Aorta (tissue), 5 donors: ENCODE measurements around the gene DPT. TPM values are rescaled to one million over a fixed set of nuclear protein-coding genes. Genes with fewer than 3 reads are reported as not detected.

Experiments used
- ATAC-seq: fragments of 200-7000 bp; cut with Tn5 transposase; one replicate; pipeline ENCODE4 v1.9.1; 2022; ENCODE audit warnings: moderate library complexity; ENCODE audit not compliant: low FRiP score
- DNase-seq, 2 donors: peaks; one replicate each; pipeline ENCODE4 v3.0.0-alpha.2; 2020
- H3K27ac ChIP-seq, 2 donors: one replicate each; pipeline ENCODE4 v1.5.1; 2013; ENCODE audit warnings: low read length in 2 of 2, mild to moderate bottlenecking in 2 of 2, moderate library complexity in 2 of 2, control low read depth in 1 of 2, inconsistent platforms in 1 of 2, low read depth in 1 of 2
- H3K27me3 ChIP-seq, 2 donors: one replicate each; pipeline ENCODE4 v1.6.1; 2013; ENCODE audit warnings: control low read depth in 1 of 2, low read length in 1 of 2, mild to moderate bottlenecking in 1 of 2, moderate library complexity in 1 of 2; ENCODE audit not compliant: insufficient read depth in 2 of 2, control insufficient read depth in 1 of 2
- H3K36me3 ChIP-seq, 2 donors: one replicate each; pipeline ENCODE4 v1.6.1; 2013; ENCODE audit warnings: control low read depth in 1 of 2, low read length in 1 of 2, mild to moderate bottlenecking in 1 of 2; ENCODE audit not compliant: insufficient read depth in 2 of 2, control insufficient read depth in 1 of 2
- H3K4me1 ChIP-seq, 2 donors: one replicate each; pipeline ENCODE4 v1.6.1; 2013; ENCODE audit warnings: low read length in 2 of 2, control low read depth in 1 of 2, mild to moderate bottlenecking in 1 of 2, moderate library complexity in 1 of 2; ENCODE audit not compliant: insufficient read depth in 2 of 2, control insufficient read depth in 1 of 2
- H3K4me3 ChIP-seq, 2 donors: one replicate each; pipeline ENCODE4 v1.5.1; 2013; ENCODE audit warnings: low read length in 2 of 2, control low read depth in 1 of 2, mild to moderate bottlenecking in 1 of 2
- H3K9me3 ChIP-seq: one replicate; pipeline ENCODE4 v1.6.1; 2013; ENCODE audit warnings: mild to moderate bottlenecking, low read length; ENCODE audit not compliant: control insufficient read depth
- WGBS, 2 donors: extraction: QIAGEN DNeasy Blood & Tissue Kit; methylation state at CpG; one replicate each; pipeline ENCODE4 v1.1.7; 2013; 5-methylcytosine and 5-hydroxymethylcytosine counted together
- intact Hi-C, 2 donors: fragments of 100-400 bp; cut with DNase I; formaldehyde crosslinking; loops; one replicate each; pipeline versions ENCODE4 v1.14.2 to v1.15.0; 2022
- polyA plus RNA-seq, 2 donors: library from polyadenylated mRNA; stranded (reverse); fragments of 200-250 nt; gene quantifications; one replicate each; pipeline ENCODE4 v1.2.3, GENCODE V29; 2013
- total RNA-seq, 2 donors: library from RNA; stranded (reverse); fragmentation: NEBNext Ultra II Directional; extraction: Animal tissue kit (Norgen Biotek cat#: 25700); gene quantifications; one replicate each; pipeline ENCODE4 v1.2.1, GENCODE V29; 2021
- donor health status: healthy with polysubstance abuse.
- donor health status: Bipolar disorder and iron deficiency.
- donor health status: DM: no; HTN: no; CAD: no.
- donor health status: DM: no; HTN: no; CAD: no.
- donor health status: DM: yes; HTN: yes; CAD: no.

The DPT gene
- total and polyA plus RNA-seq, 4 donors = 32.5 to 73.2 (median 48.9) TPM

DNA sequence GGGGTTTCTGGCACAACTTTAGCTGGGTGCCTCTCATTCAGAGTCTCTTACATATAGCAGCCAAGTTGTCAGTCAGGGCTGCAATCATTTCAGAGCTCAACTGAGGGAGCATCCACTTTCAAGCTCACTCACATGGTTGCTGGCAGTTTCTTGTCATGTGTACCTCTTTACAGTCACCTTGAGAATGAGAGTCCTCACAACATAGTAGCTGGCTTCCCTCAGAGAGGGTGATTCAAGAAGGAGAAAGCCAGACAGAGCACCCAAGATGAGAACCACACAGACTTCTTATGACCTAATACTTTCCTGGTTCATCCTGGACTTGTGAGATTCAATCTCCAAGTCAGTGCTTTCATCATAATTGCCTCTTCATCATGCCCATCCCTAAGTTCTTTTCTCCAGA lies 57.2 kb downstream of the DPT start:
- intact Hi-C loops = no loop called here
- no peaks in the 10 kb centered on the region for H3K36me3 ChIP-seq

DNA sequence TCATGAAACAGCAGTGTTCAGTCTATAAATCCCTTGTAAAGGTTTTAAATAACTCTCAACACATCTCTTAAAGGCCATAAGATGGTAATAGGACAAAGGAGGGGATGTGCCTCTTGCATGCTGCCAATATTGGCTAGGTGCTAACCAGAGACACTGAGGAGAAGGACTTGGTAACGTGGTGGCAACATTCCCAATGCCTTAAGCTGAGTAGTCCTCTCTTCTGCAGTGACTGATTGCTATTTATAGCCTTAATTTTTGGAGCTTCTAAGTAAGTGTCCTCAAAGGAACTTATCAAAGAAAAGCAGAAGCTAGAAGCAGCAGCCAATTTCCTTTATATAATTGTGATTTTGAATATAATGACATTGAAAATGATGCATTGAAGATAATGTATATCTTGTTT lies 63.0 kb downstream of the DPT start:
- Histone ChIP-seq H3K27ac (no peak overlapping the region), H3K4me3 (no peak overlapping the region), H3K4me1 (no peaks in the 10 kb centered on the region), H3K27me3 (no peaks in the 10 kb centered on the region), H3K36me3 (no peaks in the 10 kb centered on the region), H3K9me3 (no peaks in the 10 kb centered on the region)
- ATAC-seq = no peak
- 50 to 76% methylated on average over 1 of the region's 1 CpG for WGBS, 2 donors
- no peak for DNase-seq
- intact Hi-C loops = no loop called here

More for the DNA sequence above, 57.2 kb downstream of the DPT start:
- H3K27ac ChIP-seq = no peak overlapping the region
- ATAC-seq = no peak
- no peak overlapping the region for H3K4me3 ChIP-seq
- no peaks in the 10 kb centered on the region for H3K27me3 ChIP-seq
- H3K4me1 ChIP-seq = no peaks in the 10 kb centered on the region
- peaks cover 3% of the 10 kb centered on the region for H3K9me3 ChIP-seq
- DNase-seq = no peak

DNA sequence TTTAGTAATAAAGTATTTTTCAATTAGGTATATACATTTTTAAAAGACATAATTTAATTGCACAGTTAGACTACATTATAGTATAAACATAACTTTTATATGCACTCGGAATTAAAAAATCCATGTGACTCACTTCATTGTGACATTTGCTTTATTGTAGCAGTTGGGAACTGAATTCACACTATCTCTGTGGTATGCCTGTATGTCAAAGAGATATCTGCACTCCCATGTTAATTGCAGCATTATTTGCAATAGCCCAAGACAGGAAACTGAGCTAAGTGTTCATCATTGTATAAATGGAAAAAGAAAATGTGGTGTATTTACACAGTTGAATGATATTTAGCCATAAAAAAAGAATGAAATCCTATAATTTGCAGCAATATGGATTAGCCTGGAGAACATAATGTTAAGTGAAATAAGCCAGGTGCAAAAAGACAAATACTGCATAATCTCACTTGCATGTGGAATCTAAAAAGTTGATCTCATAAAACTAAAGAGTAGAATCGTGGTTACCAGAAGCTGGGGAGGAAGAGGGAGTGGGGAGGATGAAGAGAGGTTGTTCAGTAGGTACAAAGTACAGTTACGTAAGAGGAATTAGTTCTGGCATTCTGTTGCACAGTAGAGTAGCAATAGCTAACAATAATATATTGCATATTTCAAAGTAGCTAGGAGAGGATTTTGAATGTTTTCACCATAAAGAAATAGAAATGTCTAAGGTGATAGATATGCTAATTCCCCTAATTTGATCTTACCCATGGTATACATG lies 64.8 kb downstream of the DPT start:
- no peaks in the 10 kb centered on the region for H3K27me3 ChIP-seq
- intact Hi-C loops = no loop called here
- no peak for DNase-seq
- no peak for ATAC-seq
- WGBS, 2 donors = 50 to 51% methylated on average over 3 of the region's 3 CpGs
- H3K4me3 ChIP-seq = no peak overlapping the region
- H3K27ac ChIP-seq = no peak overlapping the region
- no peaks in the 10 kb centered on the region for H3K4me1 ChIP-seq
- no peaks in the 10 kb centered on the region for H3K36me3 ChIP-seq
- no peaks in the 10 kb centered on the region for H3K9me3 ChIP-seq

DNA sequence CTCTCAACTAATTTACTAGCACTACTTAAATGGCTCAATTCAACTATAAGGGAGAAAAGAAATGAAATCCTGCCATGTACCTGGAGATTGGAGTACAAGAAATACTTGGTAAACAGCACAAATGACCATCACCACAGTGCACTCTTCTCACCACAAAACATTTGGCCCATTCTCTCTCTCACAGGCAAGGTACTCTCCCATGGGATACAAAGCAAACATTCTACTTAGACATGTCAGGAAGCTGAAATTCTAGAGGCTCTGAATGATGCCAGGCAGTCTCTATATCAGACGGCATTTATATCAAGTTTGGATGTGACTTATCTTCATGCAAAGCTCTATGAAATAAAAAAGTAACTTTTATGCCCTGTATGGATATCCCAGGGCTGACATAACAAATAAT lies 72.5 kb downstream of the DPT start:
- intact Hi-C loops = no loop called here
- Histone ChIP-seq H3K36me3 (no peaks in the 10 kb centered on the region), H3K27ac (no peak overlapping the region), H3K27me3 (no peaks in the 10 kb centered on the region), H3K9me3 (no peaks in the 10 kb centered on the region), H3K4me3 (no peak overlapping the region), H3K4me1 (peaks cover 0 to 3% of the 10 kb centered on the region in 2 donors)
- ATAC-seq (no peak), DNase-seq (no peak)
- 24 to 28% methylated on average over 1 of the region's 1 CpG for WGBS, 2 donors

DNA sequence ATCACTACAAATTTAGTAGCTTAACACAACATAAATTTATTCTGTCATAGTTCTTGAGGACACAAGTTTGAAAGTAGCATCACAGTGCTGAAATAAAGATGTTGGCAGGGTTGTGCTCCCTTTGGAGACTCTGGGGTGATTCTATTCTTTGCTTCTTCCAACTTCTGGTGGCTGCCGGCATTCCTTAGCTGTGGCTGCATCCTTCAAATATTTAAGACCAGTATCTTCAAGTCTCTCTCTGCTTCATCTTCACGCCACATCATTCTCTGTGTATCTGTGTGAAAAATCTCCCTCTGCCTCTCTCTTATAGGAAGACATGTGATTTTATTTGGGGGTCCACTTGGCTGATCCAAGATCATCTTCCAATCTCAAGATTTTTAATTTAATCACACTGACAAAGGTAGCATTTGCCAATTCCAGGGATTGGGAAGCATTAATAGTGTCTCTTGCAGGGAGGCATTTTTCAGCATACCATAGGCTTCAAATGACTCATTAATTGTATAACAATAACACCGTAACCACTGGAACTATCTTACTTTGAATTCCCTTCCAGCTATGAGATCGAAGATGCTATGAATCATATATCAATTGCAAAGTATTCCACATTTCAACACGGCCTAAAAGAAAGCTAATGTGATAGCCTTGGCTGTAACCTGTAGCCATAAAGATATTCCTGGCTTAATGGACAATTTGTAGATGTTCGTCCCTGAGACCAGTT lies 74.6 kb downstream of the DPT start:
- H3K4me3 ChIP-seq = no peak overlapping the region
- H3K36me3 ChIP-seq = no peaks in the 10 kb centered on the region
- H3K4me1 ChIP-seq = peaks cover 0 to 3% of the 10 kb centered on the region in 2 donors
- no peak overlapping the region for H3K27ac ChIP-seq
- intact Hi-C loops = no loop called here
- no peaks in the 10 kb centered on the region for H3K27me3 ChIP-seq
- H3K9me3 ChIP-seq = no peaks in the 10 kb centered on the region
- ATAC-seq (no peak), DNase-seq (no peak)
- 94 to 96% methylated on average over 6 of the region's 6 CpGs for WGBS, 2 donors

DNA sequence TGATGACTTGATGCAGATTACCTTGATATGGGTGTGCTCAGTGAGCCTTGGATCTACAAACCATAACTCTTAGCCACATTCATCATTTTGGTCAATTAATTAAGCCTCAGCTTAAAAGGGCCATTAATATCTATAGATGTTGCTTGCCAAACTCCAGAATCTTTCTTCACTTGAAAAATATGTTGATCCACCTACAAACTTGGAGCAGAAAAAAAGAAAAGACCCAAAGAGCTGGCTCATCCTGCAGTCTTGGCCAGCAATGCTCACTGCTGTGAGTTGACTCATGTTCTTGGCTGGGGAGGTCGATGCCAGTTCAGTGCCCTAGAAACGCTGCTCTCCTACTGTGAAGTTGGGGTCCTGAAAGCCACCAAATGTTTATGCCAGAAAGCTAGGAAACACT lies 75.4 kb downstream of the DPT start:
- ATAC-seq = no peak
- H3K4me1 ChIP-seq = peaks cover 0 to 3% of the 10 kb centered on the region in 2 donors
- intact Hi-C loops = no loop called here
- 6 to 8% methylated on average over 2 of the region's 2 CpGs for WGBS, 2 donors
- H3K36me3 ChIP-seq = no peaks in the 10 kb centered on the region
- no peak for DNase-seq
- H3K4me3 ChIP-seq = no peak overlapping the region
- H3K27ac ChIP-seq = no peak overlapping the region
- H3K27me3 ChIP-seq = no peaks in the 10 kb centered on the region
- no peaks in the 10 kb centered on the region for H3K9me3 ChIP-seq

DNA sequence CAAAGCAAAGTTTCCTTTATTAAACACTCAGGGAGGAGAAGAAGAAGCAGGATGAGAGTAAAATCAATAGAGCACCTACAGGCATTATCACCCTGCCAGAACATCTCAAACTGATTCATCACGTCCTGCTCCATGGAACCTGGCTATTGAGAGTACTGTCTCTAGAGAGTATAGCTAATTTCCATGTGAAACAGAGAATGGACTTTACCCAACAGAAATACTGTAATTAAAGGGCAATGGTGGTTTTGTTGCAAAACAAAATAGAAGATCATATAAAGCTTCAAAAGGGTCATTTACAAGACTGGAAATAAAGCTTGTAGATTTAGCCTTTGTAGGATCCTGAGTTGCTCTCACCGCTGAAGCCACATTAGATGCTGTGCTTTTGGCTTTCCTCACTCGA lies 83.3 kb downstream of the DPT start:
- Histone ChIP-seq H3K4me1 (no peaks in the 10 kb centered on the region), H3K27me3 (no peaks in the 10 kb centered on the region), H3K36me3 (no peaks in the 10 kb centered on the region), H3K9me3 (no peaks in the 10 kb centered on the region), H3K4me3 (no peak overlapping the region), H3K27ac (no peak overlapping the region)
- ATAC-seq = no peak
- DNase-seq = no peak
- WGBS, 2 donors = 86 to 93% methylated on average over 3 of the region's 3 CpGs
- intact Hi-C loops = no loop called here
